Measurements from ENCODE around the gene CD1B.

CD1B gene

DNA sequence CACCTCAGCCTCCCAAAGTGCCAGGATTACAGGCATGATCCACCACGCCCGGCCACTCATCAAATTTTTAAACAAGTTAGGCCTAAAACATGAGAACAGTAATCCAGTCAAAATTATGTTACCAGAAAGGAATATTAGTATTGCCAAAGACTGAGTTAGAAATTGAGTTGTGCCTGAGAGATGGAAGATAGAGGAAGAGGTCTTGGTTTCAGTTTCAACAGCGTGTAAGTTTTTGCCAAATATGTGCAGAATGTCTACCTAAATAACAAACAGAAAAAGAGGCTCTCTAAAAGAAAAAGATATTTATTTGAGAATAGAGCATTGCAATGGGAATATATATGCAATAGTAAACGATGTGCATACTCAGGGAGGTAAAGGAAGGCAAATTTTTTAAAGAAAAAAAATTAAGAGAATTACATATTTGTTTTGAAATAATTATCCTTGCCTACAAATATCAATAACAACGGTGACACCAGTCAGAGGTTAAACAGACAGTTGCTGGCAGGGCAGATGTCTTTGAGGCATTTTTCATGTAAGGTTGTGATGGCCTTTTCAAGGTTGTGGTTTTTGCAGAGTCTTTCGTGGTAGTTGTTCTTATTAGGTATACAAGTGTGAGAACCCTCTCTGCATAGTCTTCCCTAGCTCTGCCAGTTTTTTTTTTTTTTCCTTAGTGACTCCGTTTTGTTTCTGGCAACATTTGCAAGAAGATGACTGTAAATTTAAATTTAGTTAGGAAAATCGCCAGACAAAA is 2.2 kb upstream of the CD1B start:
- no CpG with 5 or more reads among the region's 8 CpGs for WGBS, 2 donors (ENCODE audit: extremely low coverage in 2 of 2, insufficient read length in 2 of 2, insufficient replicate concordance in 1 of 2)
- H3K14ac ChIP-seq (ENCODE audit: low read length), result no peak overlapping the region

DNA sequence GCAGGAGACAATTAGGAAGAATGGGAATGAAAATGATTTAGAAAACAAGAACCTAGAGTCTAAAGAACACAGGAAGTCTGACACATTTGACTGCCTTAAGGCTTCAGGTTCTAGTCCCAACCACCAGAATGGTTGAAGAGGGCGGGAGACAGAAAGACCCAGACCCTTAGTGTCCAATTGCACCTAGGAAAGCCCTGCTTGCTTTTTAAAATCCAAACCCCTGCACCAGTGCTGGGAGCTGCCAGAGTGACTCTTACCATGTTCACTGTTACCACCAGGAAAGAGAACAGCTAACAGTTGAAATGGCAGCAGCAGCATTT is 265 bp downstream of the CD1B start:
- Histone ChIP-seq H2BK12ac (ENCODE audit: low read length) (no peak overlapping the region), H3K4me1 (ENCODE audit: control insufficient read depth in 2 of 2, insufficient read depth in 1 of 2, low read depth in 1 of 2, low read length in 2 of 2) (no peaks in the 10 kb centered on the region), H3K27me3 (ENCODE audit: control insufficient read depth in 3 of 3, insufficient read depth in 3 of 3, low read depth in 1 of 3, low read length in 3 of 3) (no peaks in the 10 kb centered on the region), H3K27ac (replicated peaks; ENCODE audit: low read length) (no peak overlapping the region), H3K9ac (ENCODE audit: low read depth, low read length, poor library complexity) (no peak overlapping the region), H3K4me2 (ENCODE audit: insufficient read depth, low read length, poor library complexity, severe bottlenecking) (no peak overlapping the region), H3K23ac (ENCODE audit: low read depth, low read length, poor library complexity) (no peak overlapping the region), H3K18ac (ENCODE audit: low read length) (no peak overlapping the region), H2BK120ac (ENCODE audit: low read depth, low read length) (no peak overlapping the region), H3K9me3 (replicated peaks in 1 of 2; ENCODE audit: control insufficient read depth in 2 of 2, insufficient read depth in 1 of 2, low read depth in 1 of 2, low read length in 2 of 2) (no peaks in the 10 kb centered on the region), H3K36me3 (replicated peaks in 1 of 2; ENCODE audit: control insufficient read depth in 2 of 2, insufficient read depth in 2 of 2, low read length in 2 of 2) (no peaks in the 10 kb centered on the region), H3K79me1 (ENCODE audit: low read depth, low read length) (no peaks in the 10 kb centered on the region), H3K14ac (ENCODE audit: low read length) (no peak overlapping the region), H2BK15ac (ENCODE audit: low read length) (no peak overlapping the region), H2AFZ (ENCODE audit: low read length) (no peak overlapping the region), H3K4me3 (ENCODE audit: low read length in 2 of 2) (no peak overlapping the region), H3K4ac (ENCODE audit: low read length) (no peak overlapping the region), H2BK5ac (ENCODE audit: low read length) (no peak overlapping the region), H2AK5ac (ENCODE audit: low read depth, low read length) (no peak overlapping the region), H4K8ac (ENCODE audit: low read depth, low read length) (no peak overlapping the region), H4K91ac (ENCODE audit: low read depth, low read length, poor library complexity) (no peak overlapping the region)
- WGBS, 2 donors (ENCODE audit: extremely low coverage in 2 of 2, insufficient read length in 2 of 2, insufficient replicate concordance in 1 of 2), result no CpG with 5 or more reads among the region's 1 CpG
- DNase-seq (ENCODE audit: low spot score), result no peak

More for the DNA sequence above, 2.2 kb upstream of the CD1B start:
- no peaks in the 10 kb centered on the region for H3K27me3 ChIP-seq (ENCODE audit: control insufficient read depth in 3 of 3, insufficient read depth in 3 of 3, low read depth in 1 of 3, low read length in 3 of 3)
- H2AFZ ChIP-seq (ENCODE audit: low read length), result no peak overlapping the region
- no peak for DNase-seq (ENCODE audit: low spot score)
- no peaks in the 10 kb centered on the region for H3K9me3 ChIP-seq (replicated peaks in 1 of 2; ENCODE audit: control insufficient read depth in 2 of 2, insufficient read depth in 1 of 2, low read depth in 1 of 2, low read length in 2 of 2)
- no peak overlapping the region for H3K9ac ChIP-seq (ENCODE audit: low read depth, low read length, poor library complexity)
- H3K4me3 ChIP-seq (ENCODE audit: low read length in 2 of 2), result no peak overlapping the region
- no peak overlapping the region for H4K8ac ChIP-seq (ENCODE audit: low read depth, low read length)
- no peak overlapping the region for H2AK5ac ChIP-seq (ENCODE audit: low read depth, low read length)
- H3K4me1 ChIP-seq (ENCODE audit: control insufficient read depth in 2 of 2, insufficient read depth in 1 of 2, low read depth in 1 of 2, low read length in 2 of 2), result no peaks in the 10 kb centered on the region
- H2BK5ac ChIP-seq (ENCODE audit: low read length), result no peak overlapping the region
- no peak overlapping the region for H2BK15ac ChIP-seq (ENCODE audit: low read length)
- H4K91ac ChIP-seq (ENCODE audit: low read depth, low read length, poor library complexity), result no peak overlapping the region
- H3K4ac ChIP-seq (ENCODE audit: low read length), result no peak overlapping the region
- no peaks in the 10 kb centered on the region for H3K36me3 ChIP-seq (replicated peaks in 1 of 2; ENCODE audit: control insufficient read depth in 2 of 2, insufficient read depth in 2 of 2, low read length in 2 of 2)
- no peak overlapping the region for H3K27ac ChIP-seq (replicated peaks; ENCODE audit: low read length)
- no peak overlapping the region for H3K4me2 ChIP-seq (ENCODE audit: insufficient read depth, low read length, poor library complexity, severe bottlenecking)
- H3K79me1 ChIP-seq (ENCODE audit: low read depth, low read length), result no peaks in the 10 kb centered on the region
- H2BK12ac ChIP-seq (ENCODE audit: low read length), result no peak overlapping the region
- H3K23ac ChIP-seq (ENCODE audit: low read depth, low read length, poor library complexity), result no peak overlapping the region
- no peak overlapping the region for H3K18ac ChIP-seq (ENCODE audit: low read length)
- H2BK120ac ChIP-seq (ENCODE audit: low read depth, low read length), result no peak overlapping the region

DNA sequence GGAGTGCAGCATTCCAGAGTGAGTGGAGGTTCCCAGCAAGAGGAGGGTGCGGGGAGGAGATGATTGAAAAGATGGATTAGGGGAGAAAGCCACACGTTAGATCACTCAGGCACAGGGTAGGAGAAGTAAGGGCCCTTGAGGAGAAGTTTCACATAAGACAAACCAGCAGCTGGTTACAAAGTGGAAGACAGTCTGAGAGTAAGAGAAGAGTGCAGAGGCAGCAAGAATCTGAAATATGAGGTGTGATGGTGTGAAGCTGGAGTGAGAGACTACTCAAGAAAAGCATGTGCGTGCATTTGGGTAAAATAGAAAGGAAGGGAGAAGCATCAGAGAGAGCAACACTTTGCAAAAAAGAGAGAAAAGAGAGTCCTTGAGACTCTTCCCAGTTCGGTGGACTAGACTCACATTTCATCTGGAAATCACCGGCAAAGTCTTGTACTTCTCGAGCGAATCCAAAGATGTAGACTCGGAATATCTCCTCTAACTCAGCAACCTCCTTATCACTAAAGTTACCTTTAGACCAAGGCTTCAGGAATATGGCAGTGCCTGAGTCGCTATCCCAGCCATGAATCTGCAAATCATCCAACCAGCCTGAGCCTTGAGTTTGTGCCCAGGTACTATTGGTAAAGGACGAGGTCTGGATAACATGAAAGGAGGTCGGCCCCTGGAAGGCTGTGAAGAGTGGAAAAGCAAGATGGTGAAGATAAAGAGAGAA is 783 bp downstream of the CD1B start:
- no CpG with 5 or more reads among the region's 11 CpGs for WGBS, 2 donors (ENCODE audit: extremely low coverage in 2 of 2, insufficient read length in 2 of 2, insufficient replicate concordance in 1 of 2)
- no peak overlapping the region for H4K8ac ChIP-seq (ENCODE audit: low read depth, low read length)
- H3K36me3 ChIP-seq (replicated peaks in 1 of 2; ENCODE audit: control insufficient read depth in 2 of 2, insufficient read depth in 2 of 2, low read length in 2 of 2), result no peaks in the 10 kb centered on the region
- no peak overlapping the region for H2BK120ac ChIP-seq (ENCODE audit: low read depth, low read length)
- no peaks in the 10 kb centered on the region for H3K79me1 ChIP-seq (ENCODE audit: low read depth, low read length)
- no peak overlapping the region for H3K18ac ChIP-seq (ENCODE audit: low read length)
- no peak for DNase-seq (ENCODE audit: low spot score)
- no peaks in the 10 kb centered on the region for H3K4me1 ChIP-seq (ENCODE audit: control insufficient read depth in 2 of 2, insufficient read depth in 1 of 2, low read depth in 1 of 2, low read length in 2 of 2)
- no peak overlapping the region for H3K4ac ChIP-seq (ENCODE audit: low read length)
- no peaks in the 10 kb centered on the region for H3K27me3 ChIP-seq (ENCODE audit: control insufficient read depth in 3 of 3, insufficient read depth in 3 of 3, low read depth in 1 of 3, low read length in 3 of 3)
- no peak overlapping the region for H3K14ac ChIP-seq (ENCODE audit: low read length)
- H3K23ac ChIP-seq (ENCODE audit: low read depth, low read length, poor library complexity), result no peak overlapping the region
- no peak overlapping the region for H2BK5ac ChIP-seq (ENCODE audit: low read length)
- no peak overlapping the region for H2AK5ac ChIP-seq (ENCODE audit: low read depth, low read length)
- no peak overlapping the region for H4K91ac ChIP-seq (ENCODE audit: low read depth, low read length, poor library complexity)
- H2BK12ac ChIP-seq (ENCODE audit: low read length), result no peak overlapping the region
- no peak overlapping the region for H3K9ac ChIP-seq (ENCODE audit: low read depth, low read length, poor library complexity)
- H3K4me2 ChIP-seq (ENCODE audit: insufficient read depth, low read length, poor library complexity, severe bottlenecking), result no peak overlapping the region
- no peak overlapping the region for H2AFZ ChIP-seq (ENCODE audit: low read length)
- H2BK15ac ChIP-seq (ENCODE audit: low read length), result no peak overlapping the region
- H3K9me3 ChIP-seq (replicated peaks in 1 of 2; ENCODE audit: control insufficient read depth in 2 of 2, insufficient read depth in 1 of 2, low read depth in 1 of 2, low read length in 2 of 2), result no peaks in the 10 kb centered on the region
- H3K4me3 ChIP-seq (ENCODE audit: low read length in 2 of 2), result no peak overlapping the region
- H3K27ac ChIP-seq (replicated peaks; ENCODE audit: low read length), result no peak overlapping the region

- DNase-seq (ENCODE audit: low spot score), result no peak
These were observed 1.6 kb downstream of the CD1B start for GRCh38 chr1:158329733-158330132.

More at GRCh38 chr1:158329733-158330132, 1.6 kb downstream of the CD1B start:
- no peak overlapping the region for H3K4me3 ChIP-seq (ENCODE audit: low read length in 2 of 2)
- no peak overlapping the region for H2BK12ac ChIP-seq (ENCODE audit: low read length)
- H3K4me2 ChIP-seq (ENCODE audit: insufficient read depth, low read length, poor library complexity, severe bottlenecking), result no peak overlapping the region
- H3K36me3 ChIP-seq (replicated peaks in 1 of 2; ENCODE audit: control insufficient read depth in 2 of 2, insufficient read depth in 2 of 2, low read length in 2 of 2), result no peaks in the 10 kb centered on the region
- H3K9me3 ChIP-seq (replicated peaks in 1 of 2; ENCODE audit: control insufficient read depth in 2 of 2, insufficient read depth in 1 of 2, low read depth in 1 of 2, low read length in 2 of 2), result no peaks in the 10 kb centered on the region
- H3K27me3 ChIP-seq (ENCODE audit: control insufficient read depth in 3 of 3, insufficient read depth in 3 of 3, low read depth in 1 of 3, low read length in 3 of 3), result no peaks in the 10 kb centered on the region
- no peaks in the 10 kb centered on the region for H3K4me1 ChIP-seq (ENCODE audit: control insufficient read depth in 2 of 2, insufficient read depth in 1 of 2, low read depth in 1 of 2, low read length in 2 of 2)
- H2BK120ac ChIP-seq (ENCODE audit: low read depth, low read length), result no peak overlapping the region
- no peak overlapping the region for H3K27ac ChIP-seq (replicated peaks; ENCODE audit: low read length)
- no peaks in the 10 kb centered on the region for H3K79me1 ChIP-seq (ENCODE audit: low read depth, low read length)
- no CpG with 5 or more reads among the region's 3 CpGs for WGBS, 2 donors (ENCODE audit: extremely low coverage in 2 of 2, insufficient read length in 2 of 2, insufficient replicate concordance in 1 of 2)
- no peak overlapping the region for H4K8ac ChIP-seq (ENCODE audit: low read depth, low read length)
- H3K18ac ChIP-seq (ENCODE audit: low read length), result no peak overlapping the region
- H2BK5ac ChIP-seq (ENCODE audit: low read length), result no peak overlapping the region
- H4K91ac ChIP-seq (ENCODE audit: low read depth, low read length, poor library complexity), result no peak overlapping the region
- no peak overlapping the region for H3K23ac ChIP-seq (ENCODE audit: low read depth, low read length, poor library complexity)
- H3K14ac ChIP-seq (ENCODE audit: low read length), result no peak overlapping the region
- no peak overlapping the region for H2AFZ ChIP-seq (ENCODE audit: low read length)
- H2BK15ac ChIP-seq (ENCODE audit: low read length), result no peak overlapping the region
- H3K9ac ChIP-seq (ENCODE audit: low read depth, low read length, poor library complexity), result no peak overlapping the region
- H2AK5ac ChIP-seq (ENCODE audit: low read depth, low read length), result no peak overlapping the region
- no peak overlapping the region for H3K4ac ChIP-seq (ENCODE audit: low read length)
